GM18520 (cell line): ENCODE measurements around the gene CPN2.

Experiments
- ATAC-seq: cut with Tn5 transposase; IDR thresholded peaks from one replicate; pipeline ENCODE4 v1.9.1; 2021; ENCODE audit not compliant: unreplicated experiment

The CPN2 gene

GRCh38 chr3:194351080-194351672 is at the start of gene CPN2:
CPN2 (minus strand) TSS chr3:194351328; CDS start chr3:194342702, 8,626 bp downstream.
- ATAC-seq: no peak

- no peak for ATAC-seq
These were observed 48.8 kb upstream of the CPN2 start for GRCh38 chr3:194399874-194400411.

- no peak for ATAC-seq
These were observed 48.0 kb upstream of the CPN2 start, which contains the start of gene GP5 for GRCh38 chr3:194399166-194399565. GP5 (minus strand) TSS chr3:194399266; CDS start chr3:194398282, 984 bp downstream.

GRCh38 chr3:194397757-194398312 is 46.7 kb upstream of the CPN2 start:
- no peak for ATAC-seq

- no peak for ATAC-seq
These were observed 46.0 kb upstream of the CPN2 start for GRCh38 chr3:194396859-194397756.

GRCh38 chr3:194396539-194396858 is 45.4 kb upstream of the CPN2 start:
- no peak for ATAC-seq

- ATAC-seq: no peak
These were observed 44.8 kb upstream of the CPN2 start for GRCh38 chr3:194395778-194396538.

- no peak for ATAC-seq
These were observed 44.1 kb upstream of the CPN2 start for GRCh38 chr3:194395212-194395611.

GRCh38 chr3:194392576-194392975 is 41.4 kb upstream of the CPN2 start:
- ATAC-seq: no peak

GRCh38 chr3:194390835-194391234 is 39.7 kb upstream of the CPN2 start:
- no peak for ATAC-seq

- ATAC-seq: no peak
These were observed 38.1 kb upstream of the CPN2 start for GRCh38 chr3:194389269-194389668.

GRCh38 chr3:194387926-194388418 is 36.8 kb upstream of the CPN2 start:
- ATAC-seq: no peak

- no peak for ATAC-seq
These were observed 36.1 kb upstream of the CPN2 start for GRCh38 chr3:194387276-194387675.

GRCh38 chr3:194386648-194387047 is 35.5 kb upstream of the CPN2 start:
- ATAC-seq: no peak

- ATAC-seq: no peak
These were observed 34.9 kb upstream of the CPN2 start for GRCh38 chr3:194386066-194386465.

- no peak for ATAC-seq
These were observed 33.5 kb upstream of the CPN2 start for GRCh38 chr3:194384569-194385001.

GRCh38 chr3:194384156-194384555 is 33.0 kb upstream of the CPN2 start:
- no peak for ATAC-seq

- ATAC-seq: no peak
These were observed 32.3 kb upstream of the CPN2 start for GRCh38 chr3:194383276-194383940.

GRCh38 chr3:194382892-194383223 is 31.7 kb upstream of the CPN2 start:
- no peak for ATAC-seq

- no peak for ATAC-seq
These were observed 31.2 kb upstream of the CPN2 start for GRCh38 chr3:194382196-194382891.
